Activated T-helper 17 cell treated with anti-CD3 and anti-CD28 coated beads, Interleukin-2, amount 50 U/mL, for 72 hours (primary cell): ENCODE data around the gene MAST4. TPM values are rescaled to one million over a fixed set of nuclear protein-coding genes. Genes with fewer than 3 reads are reported as not detected.

Source experiments
- ATAC-seq: fragments of 150-1000 bp; cut with Tn5 transposase; replicated peaks from 2 replicates; pipeline ENCODE4 v1.10.0; 2021; ENCODE audit warnings: mild to moderate bottlenecking, moderate library complexity
- H3K27ac Mint-ChIP-seq: one replicate; pipeline ENCODE4 v1.8.0; 2022; ENCODE audit warnings: mixed read lengths
- H3K27me3 Mint-ChIP-seq: one replicate; pipeline ENCODE4 v1.8.0; 2022; ENCODE audit warnings: mixed read lengths
- H3K36me3 Mint-ChIP-seq: one replicate; pipeline ENCODE4 v1.8.0; 2022; ENCODE audit warnings: low read depth, mild to moderate bottlenecking, mixed read lengths
- H3K4me1 Mint-ChIP-seq: one replicate; pipeline ENCODE4 v1.8.0; 2022; ENCODE audit warnings: mixed read lengths
- H3K4me3 Mint-ChIP-seq: one replicate; pipeline ENCODE4 v1.8.0; 2022; ENCODE audit warnings: mild to moderate bottlenecking, mixed read lengths
- H3K9me3 Mint-ChIP-seq: one replicate; pipeline ENCODE4 v1.8.0; 2022; ENCODE audit warnings: mixed read lengths
- total RNA-seq, 2 donors: library from RNA; stranded (reverse); gene quantifications; one replicate each; pipeline ENCODE4 v1.2.3, GENCODE V29; 2022

The MAST4 gene
- total RNA-seq, 2 donors from 2014 or later = 42.1 to 103 TPM

GRCh38 chr5:67176936-67177335 is 580.7 kb downstream of the MAST4 start:
- no peak overlapping the region for H3K27ac Mint-ChIP-seq
- no peak for ATAC-seq
- H3K4me3 Mint-ChIP-seq = no peak overlapping the region
- H3K9me3 Mint-ChIP-seq = peaks cover 16% of the 10 kb centered on the region
- peaks cover 18% of the 10 kb centered on the region for H3K4me1 Mint-ChIP-seq
- no peaks in the 10 kb centered on the region for H3K36me3 Mint-ChIP-seq
- no peaks in the 10 kb centered on the region for H3K27me3 Mint-ChIP-seq

GRCh38 chr5:67178085-67178484 is 581.9 kb downstream of the MAST4 start:
- Mint-ChIP-seq H3K27me3 (no peaks in the 10 kb centered on the region), H3K4me1 (peaks cover 18% of the 10 kb centered on the region), H3K9me3 (peaks cover 16% of the 10 kb centered on the region), H3K27ac (peak overlapping the region; percentile 31), H3K4me3 (no peak overlapping the region), H3K36me3 (no peaks in the 10 kb centered on the region)
- ATAC-seq = peak; percentile 60

GRCh38 chr5:67178966-67179365 is 582.8 kb downstream of the MAST4 start:
- Mint-ChIP-seq H3K9me3 (peaks cover 16% of the 10 kb centered on the region), H3K36me3 (no peaks in the 10 kb centered on the region), H3K4me1 (peaks cover 18% of the 10 kb centered on the region), H3K27ac (no peak overlapping the region), H3K27me3 (no peaks in the 10 kb centered on the region), H3K4me3 (no peak overlapping the region)
- no peak for ATAC-seq

GRCh38 chr5:67179697-67180361 is 583.6 kb downstream of the MAST4 start:
- peaks cover 18% of the 10 kb centered on the region for H3K4me1 Mint-ChIP-seq

GRCh38 chr5:67181648-67182221 is 585.5 kb downstream of the MAST4 start:
- Mint-ChIP-seq H3K36me3 (no peaks in the 10 kb centered on the region), H3K27me3 (no peaks in the 10 kb centered on the region), H3K9me3 (peaks cover 12% of the 10 kb centered on the region), H3K27ac (peak overlapping the region; percentile 10), H3K4me1 (peaks cover 28% of the 10 kb centered on the region), H3K4me3 (peak overlapping the region; percentile 16)
- ATAC-seq = peak; percentile 19

More at GRCh38 chr5:67179697-67180361, 583.6 kb downstream of the MAST4 start:
- no peaks in the 10 kb centered on the region for H3K27me3 Mint-ChIP-seq
- no peaks in the 10 kb centered on the region for H3K36me3 Mint-ChIP-seq
- H3K27ac Mint-ChIP-seq = peak overlapping the region; percentile 68
- ATAC-seq = no peak
- peaks cover 16% of the 10 kb centered on the region for H3K9me3 Mint-ChIP-seq
- no peak overlapping the region for H3K4me3 Mint-ChIP-seq

GRCh38 chr5:67182301-67182790 is 586.2 kb downstream of the MAST4 start:
- Mint-ChIP-seq H3K27ac (no peak overlapping the region), H3K27me3 (no peaks in the 10 kb centered on the region), H3K4me1 (peaks cover 32% of the 10 kb centered on the region), H3K4me3 (peak overlapping the region; percentile 18), H3K36me3 (no peaks in the 10 kb centered on the region), H3K9me3 (peaks cover 6% of the 10 kb centered on the region)
- peak; percentile 67 for ATAC-seq

GRCh38 chr5:67183859-67184258 is 587.7 kb downstream of the MAST4 start:
- Mint-ChIP-seq H3K9me3 (peaks cover 3% of the 10 kb centered on the region), H3K4me1 (peaks cover 36% of the 10 kb centered on the region)
- ATAC-seq = no peak

GRCh38 chr5:67187006-67187715 is 591.0 kb downstream of the MAST4 start:
- Mint-ChIP-seq H3K27me3 (no peaks in the 10 kb centered on the region), H3K9me3 (peaks cover 3% of the 10 kb centered on the region), H3K4me1 (peaks cover 49% of the 10 kb centered on the region), H3K36me3 (no peaks in the 10 kb centered on the region), H3K4me3 (peak overlapping the region; percentile 71), H3K27ac (peak overlapping the region; percentile 68)
- ATAC-seq = no peak

More at GRCh38 chr5:67183859-67184258, 587.7 kb downstream of the MAST4 start:
- Mint-ChIP-seq H3K4me3 (no peak overlapping the region), H3K36me3 (no peaks in the 10 kb centered on the region), H3K27me3 (no peaks in the 10 kb centered on the region), H3K27ac (no peak overlapping the region)

- ATAC-seq = peak; percentile 78
- no peaks in the 10 kb centered on the region for H3K27me3 Mint-ChIP-seq
- peak overlapping the region; percentile 68 for H3K27ac Mint-ChIP-seq
- H3K4me3 Mint-ChIP-seq = peak overlapping the region; percentile 71
- H3K9me3 Mint-ChIP-seq = peaks cover 3% of the 10 kb centered on the region
- peaks cover 49% of the 10 kb centered on the region for H3K4me1 Mint-ChIP-seq
- H3K36me3 Mint-ChIP-seq = no peaks in the 10 kb centered on the region
These were observed 592.3 kb downstream of the MAST4 start for GRCh38 chr5:67188274-67189078.

- Mint-ChIP-seq H3K9me3 (peaks cover 3% of the 10 kb centered on the region), H3K4me1 (peaks cover 49% of the 10 kb centered on the region), H3K27me3 (no peaks in the 10 kb centered on the region), H3K4me3 (peak overlapping the region; percentile 71), H3K27ac (peak overlapping the region; percentile 68), H3K36me3 (no peaks in the 10 kb centered on the region)
- ATAC-seq = peak; percentile 57
These were observed 592.8 kb downstream of the MAST4 start for GRCh38 chr5:67189079-67189354.

- peaks cover 49% of the 10 kb centered on the region for H3K4me1 Mint-ChIP-seq
- no peak for ATAC-seq
- no peak overlapping the region for H3K27ac Mint-ChIP-seq
- no peaks in the 10 kb centered on the region for H3K27me3 Mint-ChIP-seq
- no peak overlapping the region for H3K4me3 Mint-ChIP-seq
- peaks cover 3% of the 10 kb centered on the region for H3K9me3 Mint-ChIP-seq
- H3K36me3 Mint-ChIP-seq = no peaks in the 10 kb centered on the region
These were observed 593.7 kb downstream of the MAST4 start for GRCh38 chr5:67189931-67190330.

- no peak overlapping the region for H3K4me3 Mint-ChIP-seq
- H3K27me3 Mint-ChIP-seq = no peaks in the 10 kb centered on the region
- H3K36me3 Mint-ChIP-seq = no peaks in the 10 kb centered on the region
- H3K9me3 Mint-ChIP-seq = peaks cover 3% of the 10 kb centered on the region
- H3K27ac Mint-ChIP-seq = no peak overlapping the region
- ATAC-seq = no peak
- H3K4me1 Mint-ChIP-seq = peaks cover 45% of the 10 kb centered on the region
These were observed 594.2 kb downstream of the MAST4 start for GRCh38 chr5:67190410-67190809.

- H3K4me1 Mint-ChIP-seq = peaks cover 48% of the 10 kb centered on the region
- H3K27ac Mint-ChIP-seq = no peak overlapping the region
- no peak for ATAC-seq
- peaks cover 7% of the 10 kb centered on the region for H3K9me3 Mint-ChIP-seq
- H3K36me3 Mint-ChIP-seq = no peaks in the 10 kb centered on the region
- no peak overlapping the region for H3K4me3 Mint-ChIP-seq
- H3K27me3 Mint-ChIP-seq = no peaks in the 10 kb centered on the region
These were observed 594.7 kb downstream of the MAST4 start for GRCh38 chr5:67190861-67191260.

- peaks cover 4% of the 10 kb centered on the region for H3K9me3 Mint-ChIP-seq
- H3K4me1 Mint-ChIP-seq = peaks cover 39% of the 10 kb centered on the region
- ATAC-seq = no peak
These were observed 596.7 kb downstream of the MAST4 start for GRCh38 chr5:67192719-67193438.

More at GRCh38 chr5:67192719-67193438, 596.7 kb downstream of the MAST4 start:
- no peaks in the 10 kb centered on the region for H3K36me3 Mint-ChIP-seq
- no peak overlapping the region for H3K27ac Mint-ChIP-seq
- no peaks in the 10 kb centered on the region for H3K27me3 Mint-ChIP-seq
- no peak overlapping the region for H3K4me3 Mint-ChIP-seq
